ENCODE data around the gene CRELD1. TPM values are rescaled to one million over a fixed set of nuclear protein-coding genes. Genes with fewer than 3 reads are reported as not detected.

CRELD1 gene
- polyA plus RNA-seq, 4 donors, result 48.8 to 80.5 (median 65.6) TPM

Other genes starting within 250 kb of the CRELD1 start
- gene CPNE9, start 230.0 kb upstream of the CRELD1 start, polyA plus RNA-seq (ENCODE audit: insufficient read length in 4 of 4), result under 1 TPM in 2 of 4 donors, not detected in 2; 0.14 to 0.30 TPM
- 10 to 100 TPM; 17.9 to 23.9 (median 20.9) TPM for gene BRPF1, start 202.1 kb upstream of the CRELD1 start, polyA plus RNA-seq (ENCODE audit: insufficient read length in 4 of 4)
- 10 to 100 TPM; 47.5 to 82.6 (median 57.0) TPM for gene OGG1, start 183.9 kb upstream of the CRELD1 start, polyA plus RNA-seq (ENCODE audit: insufficient read length in 4 of 4)
- 10 to 100 TPM; 16.3 to 22.7 (median 21.7) TPM for gene CAMK1, start 163.9 kb upstream of the CRELD1 start, polyA plus RNA-seq (ENCODE audit: insufficient read length in 4 of 4)
- gene TADA3, start 141.4 kb upstream of the CRELD1 start, polyA plus RNA-seq (ENCODE audit: insufficient read length in 4 of 4), result 10 to 100 TPM; 58.7 to 85.3 (median 72.3) TPM
- gene ARPC4, start 140.8 kb upstream of the CRELD1 start, polyA plus RNA-seq (ENCODE audit: insufficient read length in 4 of 4), result 100 to 1,000 TPM; 113 to 161 (median 142) TPM
- 10 to 100 TPM; 28.2 to 96.7 (median 60.5) TPM for gene TTLL3, start 123.6 kb upstream of the CRELD1 start, polyA plus RNA-seq (ENCODE audit: insufficient read length in 4 of 4)
- gene RPUSD3, start 89.8 kb upstream of the CRELD1 start, polyA plus RNA-seq (ENCODE audit: insufficient read length in 4 of 4), result 10 to 100 TPM; 28.5 to 43.9 (median 36.5) TPM
- under 1 TPM in 2 of 4 donors, not detected in 2; 0.17 to 0.21 TPM for gene CIDEC, start 53.6 kb upstream of the CRELD1 start, polyA plus RNA-seq (ENCODE audit: insufficient read length in 4 of 4)
- 10 to 100 TPM; 41.8 to 50.7 (median 44.4) TPM for gene JAGN1, start 43.2 kb upstream of the CRELD1 start, polyA plus RNA-seq (ENCODE audit: insufficient read length in 4 of 4)
- 10 to 100 TPM; 10.3 to 20.3 (median 12.1) TPM for gene IL17RE, start 31.0 kb upstream of the CRELD1 start, polyA plus RNA-seq (ENCODE audit: insufficient read length in 4 of 4)
- 10 to 100 TPM; 37.8 to 47.6 (median 41.6) TPM for gene IL17RC, start 16.7 kb upstream of the CRELD1 start, polyA plus RNA-seq (ENCODE audit: insufficient read length in 4 of 4)
- gene PRRT3, start 18.6 kb downstream of the CRELD1 start, polyA plus RNA-seq (ENCODE audit: insufficient read length in 4 of 4), result 1 to 10 TPM; 2.9 to 6.6 (median 4.6) TPM
- gene EMC3, start 53.0 kb downstream of the CRELD1 start, polyA plus RNA-seq (ENCODE audit: insufficient read length in 4 of 4), result 100 to 1,000 TPM in 1 of 4 donors, 10 to 100 TPM in 3; 78.0 to 108 (median 84.2) TPM
- 10 to 100 TPM; 16.2 to 25.6 (median 20.4) TPM for gene FANCD2, start 92.6 kb downstream of the CRELD1 start, polyA plus RNA-seq (ENCODE audit: insufficient read length in 4 of 4)
- gene FANCD2OS, start 174.4 kb downstream of the CRELD1 start, polyA plus RNA-seq (ENCODE audit: insufficient read length in 4 of 4), result under 1 TPM in 1 of 4 donors, not detected in 3; 0.27 TPM
- 100 to 1,000 TPM; 179 to 228 (median 199) TPM for gene BRK1, start 181.8 kb downstream of the CRELD1 start, polyA plus RNA-seq (ENCODE audit: insufficient read length in 4 of 4)
- gene VHL, start 207.9 kb downstream of the CRELD1 start, polyA plus RNA-seq (ENCODE audit: insufficient read length in 4 of 4), result 10 to 100 TPM; 79.2 to 93.4 (median 79.4) TPM
- 1 to 10 TPM in 1 of 4 donors, under 1 TPM in 3; 0.62 to 1.2 (median 0.86) TPM for gene IRAK2, start 231.1 kb downstream of the CRELD1 start, polyA plus RNA-seq (ENCODE audit: insufficient read length in 4 of 4)